Hypothalamus (tissue), 51 donors: ENCODE results near the gene NMRK2.
A peak's percentile ranks its signal among the peaks of the same experiment; 100 is the strongest.
"Not testable (repeated sequence)": the region's sequence is repeated elsewhere in the genome, so short reads cannot be mapped to it uniquely, and the experiment has no call there.

Source experiments
- DNase-seq, 51 donors: peaks; one replicate each; lab custom pipeline; 2025; lab: John Stamatoyannopoulos, UW

Gene NMRK2

GRCh38 chr19:3932931-3933810 lies at the start of gene NMRK2:
Gene NMRK2 (plus strand): TSS chr19:3933069. CDS start chr19:3933672, 603 bp downstream.
- DNase-seq: no peak

GRCh38 chr19:3890591-3890990 lies 42.3 kb upstream of the NMRK2 start:
- DNase-seq: peak in 17 of 51 donors; percentile 5 to 43 (median 18)

GRCh38 chr19:3893509-3894179 lies 39.2 kb upstream of the NMRK2 start:
- no peak for DNase-seq

GRCh38 chr19:3894959-3895358 lies 37.9 kb upstream of the NMRK2 start:
- DNase-seq: not testable (repeated sequence)

GRCh38 chr19:3895788-3896187 lies 37.1 kb upstream of the NMRK2 start:
- no peak for DNase-seq

- no peak for DNase-seq
Observed at GRCh38 chr19:3897936-3898335, 34.9 kb upstream of the NMRK2 start.

GRCh38 chr19:3898426-3898825 lies 34.4 kb upstream of the NMRK2 start:
- DNase-seq: no peak

GRCh38 chr19:3899531-3900294 lies 33.2 kb upstream of the NMRK2 start:
- peak in 1 of 51 donors; percentile 1 for DNase-seq

- no peak for DNase-seq
Observed at GRCh38 chr19:3902317-3902973, 30.4 kb upstream of the NMRK2 start.

- no peak for DNase-seq
Observed at GRCh38 chr19:3904233-3904632, 28.6 kb upstream of the NMRK2 start.

- DNase-seq: no peak
Observed at GRCh38 chr19:3907626-3908265, 25.1 kb upstream of the NMRK2 start.

GRCh38 chr19:3908266-3909054 lies 24.4 kb upstream of the NMRK2 start:
- no peak for DNase-seq

GRCh38 chr19:3910105-3910504 lies 22.8 kb upstream of the NMRK2 start:
- no peak for DNase-seq

- no peak for DNase-seq
Observed at GRCh38 chr19:3914199-3914598, 18.7 kb upstream of the NMRK2 start.

- no peak for DNase-seq
Observed at GRCh38 chr19:3916033-3916432, 16.8 kb upstream of the NMRK2 start.

GRCh38 chr19:3919793-3920192 lies 13.1 kb upstream of the NMRK2 start:
- no peak for DNase-seq

GRCh38 chr19:3923096-3923758 lies 9.6 kb upstream of the NMRK2 start:
- DNase-seq: no peak

- no peak for DNase-seq
Observed at GRCh38 chr19:3923912-3924311, 9.0 kb upstream of the NMRK2 start.

GRCh38 chr19:3931041-3931440 lies 1.8 kb upstream of the NMRK2 start:
- DNase-seq: no peak
